Osteocyte (in vitro differentiated cells): ENCODE measurements around the gene AZU1. TPM values are rescaled to one million over a fixed set of nuclear protein-coding genes. Genes with fewer than 3 reads are reported as not detected.
"Not testable (repeated sequence)": the region's sequence is repeated elsewhere in the genome, so short reads cannot be mapped to it uniquely, and the experiment has no call there.

Experiments used
- DNase-seq: peaks from one replicate; pipeline ENCODE4 v3.0.0; 2021; ENCODE audit warnings: mixed read lengths; ENCODE audit not compliant: unreplicated experiment; ENCODE audit errors: extremely low spot score
- H3K27ac Mint-ChIP-seq: one replicate; pipeline ENCODE4 v1.8.0; 2021; ENCODE audit warnings: mild to moderate bottlenecking, mixed read lengths; ENCODE audit not compliant: unreplicated experiment
- H3K27me3 Mint-ChIP-seq: one replicate; pipeline ENCODE4 v1.8.0; 2021; ENCODE audit warnings: mixed read lengths; ENCODE audit not compliant: unreplicated experiment
- H3K36me3 Mint-ChIP-seq: one replicate; pipeline ENCODE4 v1.8.0; 2021; ENCODE audit warnings: mixed read lengths; ENCODE audit not compliant: unreplicated experiment
- H3K4me1 Mint-ChIP-seq: one replicate; pipeline ENCODE4 v1.8.0; 2021; ENCODE audit warnings: mixed read lengths; ENCODE audit not compliant: unreplicated experiment
- H3K4me3 Mint-ChIP-seq: one replicate; pipeline ENCODE4 v1.8.0; 2021; ENCODE audit warnings: mild to moderate bottlenecking, moderate library complexity, mixed read lengths; ENCODE audit not compliant: unreplicated experiment
- H3K9me3 Mint-ChIP-seq: one replicate; pipeline ENCODE4 v1.8.0; 2021; ENCODE audit warnings: mixed read lengths; ENCODE audit not compliant: unreplicated experiment
- total RNA-seq: library from RNA; stranded (reverse); gene quantifications from 2 replicates; pipeline ENCODE4 v1.2.1, GENCODE V29; 2021
- TF ChIP-seq, protein P1 (sequence below): fragments of 200-600 bp; sonication (generic); IDR thresholded peaks from 2 replicates; pipeline ENCODE4 v1.5.0; 2021; ENCODE audit warnings: antibody characterized with exemption, mild to moderate bottlenecking, moderate library complexity

Gene AZU1
- total RNA-seq, 1 donor from 2014 or later: 0.91 TPM

DNA sequence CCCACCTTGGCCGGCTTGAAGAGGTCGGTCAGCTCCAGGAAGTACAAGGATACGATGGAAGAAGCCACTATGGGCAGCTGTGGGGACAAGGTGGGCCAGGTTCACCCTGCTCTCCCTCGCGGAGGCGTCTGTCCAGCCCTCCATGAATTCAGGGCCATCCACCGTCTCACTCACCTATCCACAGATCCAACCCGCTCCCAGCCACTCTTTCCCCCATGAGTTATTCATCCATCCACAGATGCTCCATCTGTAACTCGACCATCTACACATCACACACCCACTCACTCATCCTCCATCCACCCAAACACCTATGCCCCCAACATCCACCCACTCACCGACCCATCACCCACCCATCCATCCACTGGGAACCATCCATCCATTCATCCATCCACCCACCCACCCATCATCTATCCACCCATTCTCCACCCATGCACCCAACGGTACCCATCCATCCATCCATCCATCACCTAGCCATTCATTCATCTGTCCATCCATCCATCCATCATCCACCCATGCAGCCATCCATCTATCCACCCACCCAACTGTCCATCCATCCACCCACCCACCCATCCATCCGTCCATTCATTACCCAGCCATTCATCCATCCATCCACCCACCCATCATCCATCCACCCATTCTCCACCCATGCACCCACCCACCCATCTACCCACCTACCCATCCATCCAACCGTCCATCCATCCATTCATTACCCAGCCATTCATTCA is 11.7 kb upstream of the AZU1 start:
- no peaks in the 10 kb centered on the region for H3K4me1 Mint-ChIP-seq
- no peak for DNase-seq
- peaks cover 12% of the 10 kb centered on the region for H3K36me3 Mint-ChIP-seq
- no peak overlapping the region for H3K27ac Mint-ChIP-seq
- TF ChIP-seq, protein P1, sequence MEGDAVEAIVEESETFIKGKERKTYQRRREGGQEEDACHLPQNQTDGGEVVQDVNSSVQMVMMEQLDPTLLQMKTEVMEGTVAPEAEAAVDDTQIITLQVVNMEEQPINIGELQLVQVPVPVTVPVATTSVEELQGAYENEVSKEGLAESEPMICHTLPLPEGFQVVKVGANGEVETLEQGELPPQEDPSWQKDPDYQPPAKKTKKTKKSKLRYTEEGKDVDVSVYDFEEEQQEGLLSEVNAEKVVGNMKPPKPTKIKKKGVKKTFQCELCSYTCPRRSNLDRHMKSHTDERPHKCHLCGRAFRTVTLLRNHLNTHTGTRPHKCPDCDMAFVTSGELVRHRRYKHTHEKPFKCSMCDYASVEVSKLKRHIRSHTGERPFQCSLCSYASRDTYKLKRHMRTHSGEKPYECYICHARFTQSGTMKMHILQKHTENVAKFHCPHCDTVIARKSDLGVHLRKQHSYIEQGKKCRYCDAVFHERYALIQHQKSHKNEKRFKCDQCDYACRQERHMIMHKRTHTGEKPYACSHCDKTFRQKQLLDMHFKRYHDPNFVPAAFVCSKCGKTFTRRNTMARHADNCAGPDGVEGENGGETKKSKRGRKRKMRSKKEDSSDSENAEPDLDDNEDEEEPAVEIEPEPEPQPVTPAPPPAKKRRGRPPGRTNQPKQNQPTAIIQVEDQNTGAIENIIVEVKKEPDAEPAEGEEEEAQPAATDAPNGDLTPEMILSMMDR: no peak
- no peaks in the 10 kb centered on the region for H3K27me3 Mint-ChIP-seq
- no peak overlapping the region for H3K4me3 Mint-ChIP-seq
- H3K9me3 Mint-ChIP-seq: no peaks in the 10 kb centered on the region

DNA sequence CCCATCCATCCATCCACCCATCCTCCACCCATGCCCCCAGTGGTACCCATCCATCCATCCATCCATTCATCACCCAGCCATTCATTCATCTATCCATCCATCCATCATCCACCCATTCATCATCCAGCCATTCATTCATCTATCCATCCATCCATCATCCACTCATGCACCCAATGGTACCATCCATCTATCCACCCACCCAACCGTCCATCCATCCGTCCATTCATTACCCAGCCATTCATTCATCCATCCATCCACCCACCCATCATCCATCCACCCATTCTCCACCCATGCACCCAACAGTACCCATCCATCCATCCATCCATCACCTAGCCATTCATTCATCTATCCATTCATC is 11.2 kb upstream of the AZU1 start:
- DNase-seq: no peak
- H3K9me3 Mint-ChIP-seq: no peaks in the 10 kb centered on the region
- TF ChIP-seq, protein P1: no peak
- H3K36me3 Mint-ChIP-seq: peaks cover 9% of the 10 kb centered on the region
- no peak overlapping the region for H3K27ac Mint-ChIP-seq
- H3K4me3 Mint-ChIP-seq: no peak overlapping the region
- no peaks in the 10 kb centered on the region for H3K4me1 Mint-ChIP-seq
- H3K27me3 Mint-ChIP-seq: no peaks in the 10 kb centered on the region

DNA sequence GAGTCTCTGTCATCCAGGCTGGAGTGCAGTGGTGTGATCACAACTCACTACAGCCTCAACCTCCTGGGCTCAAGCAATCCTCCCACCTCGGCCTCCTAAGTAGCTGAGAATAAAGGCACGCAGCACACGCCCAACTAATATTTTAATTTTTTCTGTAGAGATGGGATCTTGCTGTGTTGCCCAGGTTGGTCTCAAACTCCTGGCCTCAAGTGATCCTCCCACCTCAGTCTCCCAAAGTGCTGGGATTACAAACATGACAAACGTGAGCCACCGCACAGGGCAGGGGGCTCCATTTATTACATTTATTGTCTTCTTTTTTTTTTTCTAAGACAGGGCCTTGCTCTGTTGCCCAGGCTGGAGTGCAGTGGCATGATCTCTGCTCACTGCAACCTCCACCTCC is 7.4 kb upstream of the AZU1 start:
- H3K27ac Mint-ChIP-seq, H3K36me3 Mint-ChIP-seq, H3K4me3 Mint-ChIP-seq, H3K4me1 Mint-ChIP-seq, H3K27me3 Mint-ChIP-seq, DNase-seq, H3K9me3 Mint-ChIP-seq: not testable (repeated sequence)

DNA sequence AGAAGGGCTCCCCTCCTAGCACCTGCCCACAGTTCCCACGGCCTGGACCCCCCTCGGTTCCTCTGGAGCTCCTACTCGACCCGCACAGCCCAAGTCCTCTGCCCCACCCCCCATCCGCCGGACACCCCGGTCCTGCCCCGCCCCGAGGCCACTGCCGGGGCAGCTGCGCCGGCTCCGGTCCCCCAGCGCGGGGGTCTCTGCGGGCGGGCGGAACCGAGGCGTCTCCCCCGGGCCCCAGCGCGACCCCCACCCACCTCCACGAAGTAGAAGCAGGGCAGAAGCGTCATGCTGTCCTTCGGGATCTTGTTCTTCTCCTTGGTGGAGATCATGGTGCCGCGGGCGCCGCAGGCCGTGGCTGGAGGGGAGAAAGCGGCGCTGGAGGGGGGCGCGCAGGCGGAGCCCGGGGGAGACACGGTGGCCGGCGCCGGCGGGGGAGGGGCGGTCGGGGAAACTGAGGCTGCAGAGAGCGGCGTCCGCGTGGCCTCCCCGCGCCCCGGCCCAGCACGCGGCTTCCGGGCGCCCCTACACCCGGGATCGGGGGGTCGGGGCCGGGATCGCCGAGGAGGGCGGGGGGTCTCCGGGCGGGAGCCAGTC is 6.3 kb upstream of the AZU1 start:
- no peak overlapping the region for H3K27ac Mint-ChIP-seq
- TF ChIP-seq, protein P1: no peak
- H3K4me1 Mint-ChIP-seq: peaks cover 5% of the 10 kb centered on the region
- H3K9me3 Mint-ChIP-seq: no peaks in the 10 kb centered on the region
- no peaks in the 10 kb centered on the region for H3K36me3 Mint-ChIP-seq
- DNase-seq: no peak
- H3K27me3 Mint-ChIP-seq: no peaks in the 10 kb centered on the region
- H3K4me3 Mint-ChIP-seq: peak overlapping the region; percentile 69

DNA sequence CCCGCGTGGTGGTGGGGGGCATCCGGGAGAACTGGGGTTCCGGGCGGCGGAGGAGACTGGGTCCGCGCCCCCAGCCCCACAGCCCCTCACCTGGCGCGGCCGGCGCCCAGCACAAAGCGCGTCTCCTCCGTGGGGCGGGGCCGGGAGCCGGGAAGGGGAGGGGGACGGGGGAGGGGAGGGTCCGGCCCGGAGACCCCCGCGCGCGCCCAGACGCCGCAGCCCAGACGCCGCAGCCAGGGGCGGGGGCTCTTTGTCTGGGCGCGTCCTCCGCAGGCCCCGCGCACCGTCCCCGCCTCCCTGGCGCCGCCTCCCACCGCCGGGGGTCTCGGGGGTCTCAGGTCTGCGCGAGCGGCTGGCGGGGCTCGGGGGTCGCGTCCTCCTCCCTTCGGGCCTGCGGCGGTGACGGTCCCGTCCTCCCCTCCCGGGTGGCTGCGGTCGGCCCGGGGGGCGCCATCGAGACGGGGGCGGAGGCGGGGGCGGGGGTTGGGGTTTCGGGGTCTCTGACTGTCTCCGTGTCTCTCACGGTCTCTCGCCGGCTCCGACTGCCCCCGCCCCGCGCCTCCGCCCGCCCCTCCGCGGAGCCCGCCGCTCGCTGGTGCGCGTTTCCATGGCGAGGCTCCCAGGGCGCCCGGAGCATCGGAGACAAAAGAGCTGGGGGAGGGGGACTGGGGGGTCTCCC is 5.7 kb upstream of the AZU1 start, which contains the start of gene PLPPR3:
Gene PLPPR3 (minus strand): TSS at position 131 of the 679 bp plus-strand sequence. CDS start 396 bp downstream, outside the sequence.
- Mint-ChIP-seq H3K4me1 (peaks cover 5% of the 10 kb centered on the region), H3K9me3 (no peaks in the 10 kb centered on the region), H3K36me3 (no peaks in the 10 kb centered on the region), H3K27me3 (no peaks in the 10 kb centered on the region), H3K27ac (no peak within 1 kb of the TSS), H3K4me3 (peak within 1 kb of the TSS; percentile 69)
- DNase-seq: no peak
- TF ChIP-seq, protein P1: no peak
